Glutamatergic neuron (in vitro differentiated cells): ENCODE data around the gene FBXO7. TPM values are rescaled to one million over a fixed set of nuclear protein-coding genes. Genes with fewer than 3 reads are reported as not detected.

Experiments used
- DNase-seq: peaks from one replicate; pipeline ENCODE4 v3.0.0; 2022
- H3K27ac Mint-ChIP-seq: one replicate; pipeline ENCODE4 v1.8.0; 2020; ENCODE audit warnings: mild to moderate bottlenecking, mixed read lengths, inconsistent platforms; ENCODE audit not compliant: unreplicated experiment
- H3K27me3 Mint-ChIP-seq: one replicate; pipeline ENCODE4 v1.8.0; 2020; ENCODE audit warnings: mild to moderate bottlenecking, moderate library complexity, mixed read lengths, inconsistent platforms; ENCODE audit not compliant: unreplicated experiment
- H3K36me3 Mint-ChIP-seq: one replicate; pipeline ENCODE4 v1.8.0; 2020; ENCODE audit warnings: mild to moderate bottlenecking, mixed read lengths, inconsistent platforms; ENCODE audit not compliant: unreplicated experiment
- H3K4me1 Mint-ChIP-seq: one replicate; pipeline ENCODE4 v1.8.0; 2020; ENCODE audit warnings: mild to moderate bottlenecking, low read depth, mixed read lengths, inconsistent platforms; ENCODE audit not compliant: unreplicated experiment
- H3K4me3 Mint-ChIP-seq: one replicate; pipeline ENCODE4 v1.8.0; 2020; ENCODE audit warnings: mild to moderate bottlenecking, mixed read lengths, inconsistent platforms; ENCODE audit not compliant: unreplicated experiment
- H3K9me3 Mint-ChIP-seq: one replicate; pipeline ENCODE4 v1.8.0; 2020; ENCODE audit warnings: mild to moderate bottlenecking, moderate library complexity, mixed read lengths, inconsistent platforms; ENCODE audit not compliant: unreplicated experiment
- CTCF ChIP-seq: fragments of 200-600 bp; sonication (generic); IDR thresholded peaks from one replicate; pipeline ENCODE4 v1.5.0; 2021; ENCODE audit not compliant: partially characterized antibody, unreplicated experiment
- long read RNA-seq: library from polyadenylated mRNA; unstranded; transcript quantifications from one replicate; pipeline ENCODE4 v2.0.0, GENCODE V29; 2020; ENCODE audit not compliant: unreplicated experiment
- total RNA-seq: library from RNA; stranded (reverse); fragmentation: NEBNext Ultra II Directional; extraction: Animal tissue kit (Norgen Biotek cat#: 25700); gene quantifications from one replicate; pipeline ENCODE4 v1.2.1, GENCODE V29; 2021; ENCODE audit not compliant: unreplicated experiment

FBXO7 gene
- total RNA-seq = 78.3 TPM
- long read RNA-seq, transcript FBXO7-201 (9 exons, 2,195 nt) = major isoform, 58 of 97 reads
- long read RNA-seq, transcript FBXO7-202 (9 exons, 1,888 nt) = minor isoform, 10 of 97 reads
- long read RNA-seq, transcript FBXO7-204 (9 exons, 1,921 nt) = minor isoform, 12 of 97 reads
- long read RNA-seq, partial matches to known transcripts = 5 of 97 reads
- long read RNA-seq, other reads (novel, unspliced or antisense) = 6 of 97 reads

- H3K4me3 Mint-ChIP-seq = peak within 1 kb of the TSS; percentile 99
- H3K9me3 Mint-ChIP-seq = peaks cover 5% of the 10 kb centered on the region
- no peaks in the 10 kb centered on the region for H3K36me3 Mint-ChIP-seq
- TF ChIP-seq CTCF = no peak
- H3K27ac Mint-ChIP-seq = peak within 1 kb of the TSS; percentile 87
- no peaks in the 10 kb centered on the region for H3K27me3 Mint-ChIP-seq
- peak; percentile 98 for DNase-seq
- H3K4me1 Mint-ChIP-seq = peaks cover 6% of the 10 kb centered on the region
Measured at GRCh38 chr22:32474635-32475467, at the start of gene FBXO7. TSS of gene FBXO7 (plus strand) at chr22:32474811. CDS start at chr22:32475003, 192 bp downstream.

- Mint-ChIP-seq H3K36me3 (no peaks in the 10 kb centered on the region), H3K27ac (no peak overlapping the region), H3K9me3 (no peaks in the 10 kb centered on the region), H3K4me1 (no peaks in the 10 kb centered on the region), H3K27me3 (peaks cover 6% of the 10 kb centered on the region), H3K4me3 (no peak overlapping the region)
- DNase-seq = no peak
- TF ChIP-seq CTCF = no peak
Measured at GRCh38 chr22:32426881-32427280, 47.7 kb upstream of the FBXO7 start.

GRCh38 chr22:32430352-32430751 is 44.3 kb upstream of the FBXO7 start:
- no peak for TF ChIP-seq CTCF
- no peaks in the 10 kb centered on the region for H3K4me1 Mint-ChIP-seq
- H3K27ac Mint-ChIP-seq = no peak overlapping the region
- DNase-seq = no peak
- H3K27me3 Mint-ChIP-seq = peaks cover 6% of the 10 kb centered on the region
- no peaks in the 10 kb centered on the region for H3K9me3 Mint-ChIP-seq
- no peak overlapping the region for H3K4me3 Mint-ChIP-seq
- H3K36me3 Mint-ChIP-seq = no peaks in the 10 kb centered on the region

GRCh38 chr22:32444068-32444467 is 30.5 kb upstream of the FBXO7 start:
- DNase-seq = no peak
- Mint-ChIP-seq H3K27me3 (no peaks in the 10 kb centered on the region), H3K4me1 (no peaks in the 10 kb centered on the region), H3K27ac (no peak overlapping the region), H3K9me3 (no peaks in the 10 kb centered on the region), H3K4me3 (no peak overlapping the region), H3K36me3 (no peaks in the 10 kb centered on the region)
- no peak for TF ChIP-seq CTCF

GRCh38 chr22:32446321-32446720 is 28.3 kb upstream of the FBXO7 start:
- H3K27me3 Mint-ChIP-seq = no peaks in the 10 kb centered on the region
- H3K9me3 Mint-ChIP-seq = no peaks in the 10 kb centered on the region
- no peaks in the 10 kb centered on the region for H3K36me3 Mint-ChIP-seq
- no peaks in the 10 kb centered on the region for H3K4me1 Mint-ChIP-seq
- no peak overlapping the region for H3K4me3 Mint-ChIP-seq
- DNase-seq = no peak
- no peak overlapping the region for H3K27ac Mint-ChIP-seq
- TF ChIP-seq CTCF = no peak
